Adipocyte (in vitro differentiated cells): ENCODE measurements around the gene SH2B2.

Source experiments
- DNase-seq: peaks from one replicate; pipeline ENCODE4 v3.0.0-alpha.2; 2015; ENCODE audit warnings: low read depth
- H3K27me3 ChIP-seq: replicated peaks from 2 replicates; pipeline ENCODE4 v1.7.0; 2013; ENCODE audit warnings: mild to moderate bottlenecking, low read length, moderate library complexity; ENCODE audit not compliant: control insufficient read depth, insufficient read depth
- H3K36me3 ChIP-seq: 2 replicates; pipeline ENCODE4 v1.7.0; 2013; ENCODE audit warnings: low read length, mild to moderate bottlenecking, moderate library complexity; ENCODE audit not compliant: control insufficient read depth, insufficient read depth, severe bottlenecking
- H3K4me1 ChIP-seq: 2 replicates; pipeline ENCODE4 v1.7.0; 2013; ENCODE audit warnings: mild to moderate bottlenecking, low read length, moderate library complexity; ENCODE audit not compliant: control insufficient read depth, insufficient read depth
- H3K4me3 ChIP-seq: 2 replicates; pipeline ENCODE4 v1.7.0; 2013; ENCODE audit warnings: mild to moderate bottlenecking, low read length, moderate library complexity
- H3K9ac ChIP-seq: 2 replicates; pipeline ENCODE4 v1.7.0; 2013; ENCODE audit warnings: mild to moderate bottlenecking, low read length, moderate library complexity
- H3K9me3 ChIP-seq: 2 replicates; pipeline ENCODE4 v1.7.0; 2013; ENCODE audit warnings: mild to moderate bottlenecking, low read length, moderate library complexity; ENCODE audit not compliant: control insufficient read depth

SH2B2 gene

GRCh38 chr7:102302025-102302424 lies 15.4 kb downstream of the SH2B2 start:
- DNase-seq, result no peak
- no peak overlapping the region for H3K4me3 ChIP-seq
- no peaks in the 10 kb centered on the region for H3K9me3 ChIP-seq
- H3K9ac ChIP-seq, result no peak overlapping the region
- peaks cover 30% of the 10 kb centered on the region for H3K27me3 ChIP-seq
- H3K36me3 ChIP-seq, result no peaks in the 10 kb centered on the region
- peaks cover 3% of the 10 kb centered on the region for H3K4me1 ChIP-seq

- H3K4me1 ChIP-seq, result peaks cover 7% of the 10 kb centered on the region
- peaks cover 17% of the 10 kb centered on the region for H3K27me3 ChIP-seq
- H3K9me3 ChIP-seq, result no peaks in the 10 kb centered on the region
- DNase-seq, result no peak
- H3K9ac ChIP-seq, result no peak overlapping the region
- no peaks in the 10 kb centered on the region for H3K36me3 ChIP-seq
- no peak overlapping the region for H3K4me3 ChIP-seq
These were observed 17.2 kb downstream of the SH2B2 start for GRCh38 chr7:102303669-102304422.

- no peak for DNase-seq
- Histone ChIP-seq H3K9me3 (no peaks in the 10 kb centered on the region), H3K4me3 (no peak overlapping the region), H3K4me1 (peaks cover 7% of the 10 kb centered on the region), H3K36me3 (no peaks in the 10 kb centered on the region), H3K27me3 (peaks cover 13% of the 10 kb centered on the region), H3K9ac (no peak overlapping the region)
These were observed 18.0 kb downstream of the SH2B2 start for GRCh38 chr7:102304668-102305067.

- H3K4me1 ChIP-seq, result peaks cover 7% of the 10 kb centered on the region
- H3K36me3 ChIP-seq, result no peaks in the 10 kb centered on the region
- H3K27me3 ChIP-seq, result peaks cover 6% of the 10 kb centered on the region
- H3K4me3 ChIP-seq, result no peak overlapping the region
- no peak overlapping the region for H3K9ac ChIP-seq
- no peak for DNase-seq
- H3K9me3 ChIP-seq, result no peaks in the 10 kb centered on the region
These were observed 19.0 kb downstream of the SH2B2 start for GRCh38 chr7:102305414-102306268.

- no peaks in the 10 kb centered on the region for H3K27me3 ChIP-seq
- no peaks in the 10 kb centered on the region for H3K36me3 ChIP-seq
- H3K9ac ChIP-seq, result no peak overlapping the region
- no peak overlapping the region for H3K4me3 ChIP-seq
- no peak for DNase-seq
- peaks cover 7% of the 10 kb centered on the region for H3K4me1 ChIP-seq
- no peaks in the 10 kb centered on the region for H3K9me3 ChIP-seq
These were observed 20.4 kb downstream of the SH2B2 start for GRCh38 chr7:102306916-102307677.

GRCh38 chr7:102310414-102310815 lies 23.7 kb downstream of the SH2B2 start:
- Histone ChIP-seq H3K27me3 (no peaks in the 10 kb centered on the region), H3K9me3 (no peaks in the 10 kb centered on the region), H3K9ac (no peak overlapping the region), H3K4me3 (no peak overlapping the region), H3K36me3 (no peaks in the 10 kb centered on the region), H3K4me1 (peaks cover 7% of the 10 kb centered on the region)
- DNase-seq, result no peak

- Histone ChIP-seq H3K27me3 (no peaks in the 10 kb centered on the region), H3K9ac (no peak overlapping the region), H3K4me3 (no peak overlapping the region), H3K9me3 (no peaks in the 10 kb centered on the region), H3K36me3 (no peaks in the 10 kb centered on the region), H3K4me1 (peaks cover under 1% of the 10 kb centered on the region)
- no peak for DNase-seq
These were observed 25.6 kb downstream of the SH2B2 start for GRCh38 chr7:102312317-102312716.

GRCh38 chr7:102313997-102314780 lies 27.5 kb downstream of the SH2B2 start:
- Histone ChIP-seq H3K9me3 (no peaks in the 10 kb centered on the region), H3K27me3 (no peaks in the 10 kb centered on the region), H3K9ac (no peak overlapping the region), H3K36me3 (no peaks in the 10 kb centered on the region), H3K4me3 (no peak overlapping the region), H3K4me1 (no peaks in the 10 kb centered on the region)
- DNase-seq, result no peak

GRCh38 chr7:102317231-102318059 lies 30.8 kb downstream of the SH2B2 start:
- no peaks in the 10 kb centered on the region for H3K4me1 ChIP-seq
- H3K9ac ChIP-seq, result no peak overlapping the region
- no peaks in the 10 kb centered on the region for H3K9me3 ChIP-seq
- H3K27me3 ChIP-seq, result peaks cover 6% of the 10 kb centered on the region
- H3K4me3 ChIP-seq, result no peak overlapping the region
- no peaks in the 10 kb centered on the region for H3K36me3 ChIP-seq
- no peak for DNase-seq

- DNase-seq, result peak; percentile 7
- Histone ChIP-seq H3K36me3 (no peaks in the 10 kb centered on the region), H3K9ac (no peak overlapping the region), H3K9me3 (no peaks in the 10 kb centered on the region), H3K27me3 (peaks cover 16% of the 10 kb centered on the region), H3K4me3 (no peak overlapping the region), H3K4me1 (no peaks in the 10 kb centered on the region)
These were observed 31.9 kb downstream of the SH2B2 start for GRCh38 chr7:102318482-102318971.
